Breast epithelium (tissue), 4 donors: ENCODE results near the gene SPHK2. TPM values are rescaled to one million over a fixed set of nuclear protein-coding genes. Genes with fewer than 3 reads are reported as not detected.

Source experiments
- DNase-seq, 2 donors: peaks; one replicate each; pipeline ENCODE4 v3.0.0-alpha.2; 2019; ENCODE audit warnings: low spot score in 2 of 2
- H3K27ac ChIP-seq, 2 donors: fragments of 200-600 bp; sonication (generic) in 1 of 2; one replicate each; pipeline ENCODE4 v1.5.1; 2016 to 2019; ENCODE audit warnings: mild to moderate bottlenecking in 1 of 2
- H3K27me3 ChIP-seq, 2 donors: fragments of 200-600 bp; sonication (generic) in 1 of 2; one replicate each; pipeline versions ENCODE4 v1.5.1 to v1.6.0; 2017 to 2019; ENCODE audit warnings: control low read depth in 1 of 2, mild to moderate bottlenecking in 1 of 2
- H3K36me3 ChIP-seq: fragments of 200-600 bp; one replicate; pipeline ENCODE4 v1.5.1; 2019
- H3K4me1 ChIP-seq, 2 donors: fragments of 200-600 bp; sonication (generic); one replicate each; pipeline ENCODE4 v1.5.1; 2016 to 2019; ENCODE audit warnings: control low read depth in 1 of 2
- H3K4me3 ChIP-seq, 3 donors: fragments of 200-600 bp; sonication (generic); 1 replicate in 2 of 3; 2 replicates in 1 of 3; pipeline ENCODE4 v1.5.1; 2016 to 2019; ENCODE audit warnings: mild to moderate bottlenecking in 3 of 3, moderate library complexity in 2 of 3
- H3K9me3 ChIP-seq, 2 donors: fragments of 200-600 bp; sonication (generic) in 1 of 2; one replicate each; pipeline ENCODE4 v1.5.1; 2016 to 2019; ENCODE audit warnings: control low read depth in 1 of 2
- POLR2A ChIP-seq: fragments of 450-650 bp; IDR thresholded peaks from one replicate; pipeline ENCODE4 v1.6.1; 2016; ENCODE audit warnings: antibody characterized with exemption, mild to moderate bottlenecking, moderate library complexity
- POLR2AphosphoS5 ChIP-seq, 3 donors: sonication (generic); formaldehyde crosslinking; IDR thresholded peaks; one replicate each; pipeline ENCODE4 v1.6.1; 2017; ENCODE audit warnings: antibody characterized with exemption in 3 of 3
- intact Hi-C: fragments of 100-400 bp; cut with DNase I; formaldehyde crosslinking; loops from one replicate; pipeline ENCODE4 v1.15.1; 2023; ENCODE audit warnings: low total_unique reads
- total RNA-seq, 3 donors: library from RNA; depleted of rRNA; stranded (reverse); fragments of >200 nt; gene quantifications; one replicate each; pipeline ENCODE4 v1.1.0, GENCODE V29; 2016
- TF ChIP-seq, protein P1 (sequence below), 3 donors: fragments of 450-650 bp; IDR thresholded peaks; one replicate each; pipeline ENCODE4 v1.5.1; 2016 to 2017; ENCODE audit warnings: antibody characterized with exemption in 3 of 3, mild to moderate bottlenecking in 3 of 3, moderate library complexity in 3 of 3

Gene SPHK2
- total RNA-seq, 3 donors from 2014 or later = 7.4 to 10.8 (median 10.5) TPM

DNA sequence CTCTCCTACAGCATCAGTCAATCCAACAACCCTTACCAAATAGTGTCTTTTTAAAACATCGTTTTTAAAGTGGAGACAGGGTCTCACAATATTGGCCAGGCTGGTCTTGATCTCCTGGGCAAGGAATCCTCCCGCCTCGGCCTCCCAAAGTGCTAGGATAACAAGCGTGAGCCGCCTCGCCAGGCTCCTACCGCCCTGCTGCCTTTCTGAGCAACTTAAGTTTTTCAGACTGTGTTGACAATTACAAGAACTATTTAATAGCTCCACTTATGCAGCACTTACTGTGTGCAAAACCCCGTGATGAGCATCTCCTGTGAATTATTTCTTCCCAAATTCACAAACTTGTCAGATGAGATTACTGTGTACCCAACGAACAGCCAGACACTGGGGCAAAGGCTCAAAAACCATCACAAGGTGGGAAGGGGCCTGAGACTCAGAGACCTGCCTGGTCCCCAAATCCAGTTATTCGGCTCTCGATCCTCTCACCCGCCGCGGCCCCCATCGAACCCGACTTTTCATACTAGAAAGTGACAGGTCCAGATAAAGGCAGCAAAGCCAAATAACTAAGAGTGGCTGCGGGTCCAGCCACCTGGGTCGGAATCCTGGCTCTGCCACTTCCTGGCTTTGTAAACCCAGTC, 909 bp upstream of the SPHK2 start:
- TF ChIP-seq POLR2AphosphoS5 (IDR thresholded peaks at IDR 0.05) = no peak
- no peak for TF ChIP-seq POLR2A
- TF ChIP-seq, protein P1, sequence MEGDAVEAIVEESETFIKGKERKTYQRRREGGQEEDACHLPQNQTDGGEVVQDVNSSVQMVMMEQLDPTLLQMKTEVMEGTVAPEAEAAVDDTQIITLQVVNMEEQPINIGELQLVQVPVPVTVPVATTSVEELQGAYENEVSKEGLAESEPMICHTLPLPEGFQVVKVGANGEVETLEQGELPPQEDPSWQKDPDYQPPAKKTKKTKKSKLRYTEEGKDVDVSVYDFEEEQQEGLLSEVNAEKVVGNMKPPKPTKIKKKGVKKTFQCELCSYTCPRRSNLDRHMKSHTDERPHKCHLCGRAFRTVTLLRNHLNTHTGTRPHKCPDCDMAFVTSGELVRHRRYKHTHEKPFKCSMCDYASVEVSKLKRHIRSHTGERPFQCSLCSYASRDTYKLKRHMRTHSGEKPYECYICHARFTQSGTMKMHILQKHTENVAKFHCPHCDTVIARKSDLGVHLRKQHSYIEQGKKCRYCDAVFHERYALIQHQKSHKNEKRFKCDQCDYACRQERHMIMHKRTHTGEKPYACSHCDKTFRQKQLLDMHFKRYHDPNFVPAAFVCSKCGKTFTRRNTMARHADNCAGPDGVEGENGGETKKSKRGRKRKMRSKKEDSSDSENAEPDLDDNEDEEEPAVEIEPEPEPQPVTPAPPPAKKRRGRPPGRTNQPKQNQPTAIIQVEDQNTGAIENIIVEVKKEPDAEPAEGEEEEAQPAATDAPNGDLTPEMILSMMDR (IDR thresholded peaks at IDR 0.05) = no peak
- Histone ChIP-seq H3K36me3 (no peaks in the 10 kb centered on the region), H3K27ac (peak overlapping the region; percentile 91 to 93), H3K27me3 (no peaks in the 10 kb centered on the region), H3K9me3 (no peaks in the 10 kb centered on the region), H3K4me3 (peak overlapping the region; percentile 90 to 96 (median 93)), H3K4me1 (peaks cover 4 to 25% of the 10 kb centered on the region in 2 donors)
- intact Hi-C loops = no loop called here
- DNase-seq = no peak

DNA sequence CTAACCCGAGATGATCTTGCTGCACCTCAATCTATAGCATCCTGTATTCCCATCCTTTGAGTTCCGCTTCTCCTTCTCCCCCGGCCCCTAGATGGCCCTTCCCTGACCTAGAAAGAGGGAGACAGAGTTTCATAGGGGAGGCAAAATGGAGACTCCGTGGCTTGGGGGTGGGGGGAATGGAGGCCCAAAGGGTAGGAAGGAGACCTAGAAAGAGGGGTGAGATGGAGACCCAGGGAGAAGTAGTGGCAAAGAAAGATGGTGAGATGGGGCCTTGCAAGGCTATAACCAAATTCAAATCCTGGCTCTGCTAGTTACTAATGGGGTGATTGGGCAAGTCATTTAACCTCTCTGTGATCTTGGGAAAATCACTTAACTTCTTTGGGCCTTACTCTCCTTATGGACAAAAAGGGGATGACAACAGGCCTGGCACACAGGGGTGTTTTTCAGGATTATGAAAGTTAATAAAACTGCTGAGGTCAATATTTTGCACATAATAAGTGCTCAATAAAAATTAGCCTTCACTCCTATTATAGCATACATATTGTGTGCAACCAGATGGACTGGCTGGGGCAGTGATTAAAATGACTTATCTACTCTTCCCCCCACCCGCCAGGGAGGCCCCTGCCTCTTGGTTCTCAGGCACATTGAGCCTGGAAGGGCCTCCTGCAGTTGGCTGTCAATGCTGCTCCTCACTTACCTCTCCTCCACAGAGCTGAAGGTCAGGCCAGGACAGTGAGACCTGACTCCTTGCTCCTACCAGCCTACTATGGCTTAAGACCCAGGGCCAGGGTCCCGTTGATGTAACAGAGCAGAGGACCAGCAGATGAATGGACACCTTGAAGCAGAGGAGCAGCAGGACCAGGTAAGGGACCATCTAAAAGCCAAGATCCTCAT, 633 bp downstream of the SPHK2 start:
- Histone ChIP-seq H3K27me3 (no peaks in the 10 kb centered on the region), H3K4me3 (peak overlapping the region; percentile 90 to 96 (median 93)), H3K4me1 (peaks cover 4 to 29% of the 10 kb centered on the region in 2 donors), H3K9me3 (no peaks in the 10 kb centered on the region), H3K36me3 (no peaks in the 10 kb centered on the region), H3K27ac (peak overlapping the region; percentile 91 to 93)
- intact Hi-C loops = no loop called here
- DNase-seq = no peak
- no peak for TF ChIP-seq POLR2AphosphoS5 (IDR thresholded peaks at IDR 0.05)
- TF ChIP-seq, protein P1 (IDR thresholded peaks at IDR 0.05) = peak in 1 of 3 donors; percentile 19

DNA sequence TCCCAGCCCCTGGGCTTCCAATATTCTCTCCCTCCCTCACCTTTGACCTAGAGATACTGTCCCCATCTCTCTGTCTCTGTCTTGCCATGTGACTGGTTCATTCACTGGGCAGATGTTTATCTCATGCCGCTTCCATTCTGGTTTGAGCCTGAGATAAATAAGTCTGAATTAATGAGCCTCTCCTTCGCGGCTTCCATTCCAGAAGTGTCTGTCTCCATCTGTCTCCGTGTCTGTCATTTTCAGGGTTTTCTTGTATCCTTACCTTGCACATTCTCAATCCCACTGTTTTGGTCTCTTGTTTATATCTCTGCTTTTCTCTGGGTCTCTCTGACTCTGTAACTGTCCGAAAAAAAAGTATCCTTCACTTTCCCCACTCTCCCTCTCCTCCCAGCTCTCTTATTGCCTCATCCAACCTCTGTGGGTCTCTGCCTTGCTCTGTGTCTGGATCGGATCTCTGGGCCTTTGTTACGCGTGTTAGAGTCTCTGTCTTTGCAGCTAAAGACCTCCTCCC, 4.3 kb downstream of the SPHK2 start:
- intact Hi-C loops = loop anchor here (2.0 kb wide), 1 partner anchor 71 kb away; the partner anchor contains the start of gene FUT2
- Histone ChIP-seq H3K4me3 (peak overlapping the region; percentile 34 to 65 (median 50)), H3K9me3 (no peaks in the 10 kb centered on the region), H3K4me1 (peaks cover 0 to 6% of the 10 kb centered on the region in 2 donors), H3K27ac (peak overlapping the region; percentile 73 to 82), H3K27me3 (no peaks in the 10 kb centered on the region), H3K36me3 (no peaks in the 10 kb centered on the region)
- DNase-seq = no peak
- no peak for TF ChIP-seq POLR2AphosphoS5 (IDR thresholded peaks at IDR 0.05)
- TF ChIP-seq POLR2A = no peak
- TF ChIP-seq, protein P1 (IDR thresholded peaks at IDR 0.05) = no peak

DNA sequence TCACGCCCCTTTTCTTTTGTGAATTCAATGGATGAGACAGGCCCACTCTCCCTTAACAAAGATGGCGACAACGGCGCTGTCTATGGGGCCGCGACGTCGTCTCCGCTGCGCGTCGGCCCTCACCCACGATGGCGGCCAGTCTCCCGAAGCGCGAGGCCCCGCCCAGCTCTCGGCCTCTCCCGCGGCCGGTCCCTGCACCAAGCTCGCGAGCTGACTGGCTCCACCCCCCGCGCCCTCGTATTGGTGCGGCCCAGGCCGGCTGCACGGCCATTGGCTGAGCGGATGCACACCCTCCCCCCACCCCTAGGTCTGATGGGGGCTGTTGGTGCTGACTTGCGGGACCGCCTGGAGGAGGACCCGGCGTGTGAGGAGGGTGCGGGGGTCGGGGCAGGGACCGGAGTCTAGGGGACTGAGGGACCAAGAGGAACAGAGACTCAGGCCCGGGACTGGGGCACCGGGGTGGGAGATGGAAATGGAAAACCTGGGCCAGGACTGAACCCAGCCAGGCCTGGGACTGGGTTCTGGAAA, 4.8 kb downstream of the SPHK2 start:
- TF ChIP-seq POLR2A (no peak), POLR2AphosphoS5 (IDR thresholded peaks at IDR 0.05) (peak in 2 of 3 donors; percentile 41 to 44)
- Histone ChIP-seq H3K27ac (peak overlapping the region; percentile 73 to 82), H3K36me3 (no peaks in the 10 kb centered on the region), H3K27me3 (no peaks in the 10 kb centered on the region), H3K9me3 (no peaks in the 10 kb centered on the region), H3K4me1 (peaks cover 0 to 6% of the 10 kb centered on the region in 2 donors), H3K4me3 (peak overlapping the region; percentile 34 to 65 (median 50))
- intact Hi-C loops = no loop called here
- DNase-seq = peak; percentile 95 to 97
